Measurements from ENCODE around the gene CXXC4.

CXXC4 gene

GRCh38 chr4:104447294-104447693 lies 47.4 kb downstream of the CXXC4 start:
- no peak overlapping the region for H3K27ac ChIP-seq
- no peak for TF ChIP-seq CTCF (IDR thresholded peaks at IDR 0.05)
- DNase-seq (ENCODE audit: low spot score), result no peak
- no peak overlapping the region for H3K4me3 ChIP-seq

GRCh38 chr4:104446431-104447278 lies 48.0 kb downstream of the CXXC4 start:
- TF ChIP-seq CTCF (IDR thresholded peaks at IDR 0.05), result no peak
- Histone ChIP-seq H3K4me3 (no peak overlapping the region), H3K27ac (no peak overlapping the region)
- no peak for DNase-seq (ENCODE audit: low spot score)

GRCh38 chr4:104444685-104445084 lies 50.0 kb downstream of the CXXC4 start:
- no peak for DNase-seq (ENCODE audit: low spot score)
- Histone ChIP-seq H3K27ac (no peak overlapping the region), H3K4me3 (no peak overlapping the region)
- no peak for TF ChIP-seq CTCF (IDR thresholded peaks at IDR 0.05)

- Histone ChIP-seq H3K4me3 (no peak overlapping the region), H3K27ac (no peak overlapping the region)
- no peak for TF ChIP-seq CTCF (IDR thresholded peaks at IDR 0.05)
- DNase-seq (ENCODE audit: low spot score), result no peak
Observed at GRCh38 chr4:104436542-104436941, 58.2 kb downstream of the CXXC4 start.

GRCh38 chr4:104429150-104429741 lies 65.4 kb downstream of the CXXC4 start:
- DNase-seq (ENCODE audit: low spot score), result no peak
- no peak overlapping the region for H3K4me3 ChIP-seq
- no peak overlapping the region for H3K27ac ChIP-seq
- no peak for TF ChIP-seq CTCF (IDR thresholded peaks at IDR 0.05)

GRCh38 chr4:104425948-104426347 lies 68.7 kb downstream of the CXXC4 start:
- no peak for DNase-seq (ENCODE audit: low spot score)

More at GRCh38 chr4:104425948-104426347, 68.7 kb downstream of the CXXC4 start:
- Histone ChIP-seq H3K27ac (no peak overlapping the region), H3K4me3 (no peak overlapping the region)
- no peak for TF ChIP-seq CTCF (IDR thresholded peaks at IDR 0.05)
